GM18868 (cell line): Measurements from ENCODE around the gene EXOC6B.

Experiments
- ATAC-seq: cut with Tn5 transposase; IDR thresholded peaks from one replicate; pipeline ENCODE4 v1.9.1; 2021; ENCODE audit warnings: mild to moderate bottlenecking, moderate library complexity; ENCODE audit not compliant: unreplicated experiment

Gene EXOC6B

GRCh38 chr2:72235497-72236415, 590.1 kb downstream of the EXOC6B start:
- ATAC-seq = no peak

DNA sequence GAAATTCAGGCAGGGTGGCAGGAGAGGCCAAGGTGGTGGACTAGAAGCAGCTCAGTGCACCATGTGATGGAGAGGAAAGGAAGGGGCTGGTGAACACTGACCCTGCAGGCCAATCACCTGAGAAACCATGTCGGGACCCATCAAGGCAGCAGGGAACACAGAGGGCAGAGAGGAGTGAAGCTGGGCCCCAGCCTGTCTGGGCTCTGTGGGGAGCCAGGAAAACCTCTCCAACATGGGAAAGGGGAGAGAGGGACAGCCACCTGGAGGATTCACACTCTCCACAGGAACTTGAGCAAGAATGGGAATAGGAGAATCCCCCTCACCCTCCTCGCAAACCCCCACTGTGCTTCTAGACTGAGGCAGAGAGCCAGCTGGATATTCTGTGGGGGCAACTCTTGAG, 592.6 kb downstream of the EXOC6B start:
- ATAC-seq = no peak

DNA sequence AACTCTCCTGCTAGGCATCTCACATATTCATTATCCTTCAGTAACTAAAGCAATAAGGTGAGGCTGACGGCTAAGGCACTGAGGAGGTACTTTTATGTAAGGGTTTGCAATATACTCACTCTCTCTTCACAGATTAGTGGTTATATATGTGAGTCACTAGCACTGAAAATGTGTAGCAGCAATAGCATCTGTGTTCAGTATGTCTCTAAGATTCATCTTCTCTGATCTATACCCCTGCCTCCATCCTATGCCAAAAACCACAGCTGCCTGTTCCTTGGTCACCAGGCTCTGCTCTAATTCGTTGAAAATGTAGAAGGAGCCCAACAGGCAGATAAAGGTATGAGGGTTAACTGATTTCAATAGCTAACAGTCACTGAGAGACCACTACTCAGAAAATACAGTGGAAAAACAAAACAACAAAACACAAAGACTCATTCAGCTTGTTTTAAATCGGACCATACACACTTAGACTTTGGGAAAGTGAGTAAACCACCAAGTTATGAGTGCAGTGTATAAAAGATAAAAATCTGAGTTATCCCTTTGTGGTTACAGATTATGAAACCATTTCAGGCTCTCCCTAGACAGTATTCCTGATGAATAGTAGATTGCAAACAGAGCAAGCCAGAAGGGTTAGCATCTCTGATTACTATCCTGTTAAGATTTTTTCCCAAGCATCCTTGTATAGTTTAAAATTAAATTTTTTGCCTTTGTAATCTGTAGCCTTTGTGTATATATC, 602.8 kb downstream of the EXOC6B start:
- ATAC-seq = no peak

- no peak for ATAC-seq
Measured at GRCh38 chr2:72220170-72220569, 605.7 kb downstream of the EXOC6B start.

GRCh38 chr2:72214429-72215143, 611.2 kb downstream of the EXOC6B start:
- no peak for ATAC-seq

- ATAC-seq = no peak
Measured at GRCh38 chr2:72212486-72212855, 613.4 kb downstream of the EXOC6B start.

DNA sequence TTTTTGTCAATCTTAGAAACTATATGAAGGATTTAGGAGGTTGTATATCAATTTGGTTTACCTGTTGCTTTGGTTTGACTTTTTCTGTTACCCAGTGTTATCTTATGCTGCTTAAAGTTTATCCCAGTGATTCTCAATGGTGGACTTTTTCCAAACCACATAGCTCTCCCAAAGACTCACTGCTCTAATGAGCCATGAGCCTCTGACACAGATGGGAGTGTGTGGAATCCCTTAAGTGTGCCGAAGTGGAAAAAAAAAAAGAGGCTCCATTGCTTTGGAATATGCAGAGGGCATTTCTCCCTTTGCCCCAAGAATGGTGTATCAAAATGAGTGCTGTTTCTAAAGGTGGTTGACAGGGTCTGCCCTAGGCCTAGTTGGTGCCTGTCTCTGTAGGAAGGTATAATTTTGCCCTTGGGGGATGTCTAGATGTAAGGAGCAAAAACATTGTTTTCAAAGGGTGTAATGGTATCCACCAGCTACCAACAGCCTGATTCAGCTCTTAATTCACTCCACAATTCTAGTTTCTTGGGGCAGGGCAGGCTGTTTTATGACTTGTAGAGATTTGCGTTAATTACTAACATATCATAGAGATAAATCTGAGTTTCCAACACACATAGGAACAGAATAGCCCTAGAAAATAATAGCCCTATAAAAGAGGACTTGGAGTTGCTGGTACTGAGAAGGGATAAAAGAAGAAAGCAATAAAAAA, 613.9 kb downstream of the EXOC6B start:
- ATAC-seq = no peak

DNA sequence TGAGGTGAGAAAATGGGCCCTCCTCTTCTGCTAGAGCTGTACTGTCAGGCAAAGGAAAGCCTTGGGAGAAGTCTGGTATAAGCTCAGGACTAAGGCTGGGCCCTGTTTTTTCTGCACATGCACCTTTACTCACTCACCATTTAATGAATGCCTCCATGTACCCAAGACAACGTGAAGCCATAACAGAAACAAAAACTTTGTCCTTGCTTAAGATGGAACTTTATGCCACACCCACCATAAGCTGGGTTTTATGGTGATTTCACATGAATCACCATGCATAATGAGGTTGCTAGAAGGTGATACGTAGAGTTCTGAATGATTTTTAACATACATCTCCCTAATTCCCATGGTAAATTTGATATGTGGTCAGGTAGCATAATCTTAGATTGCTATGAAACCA, 614.5 kb downstream of the EXOC6B start:
- no peak for ATAC-seq

DNA sequence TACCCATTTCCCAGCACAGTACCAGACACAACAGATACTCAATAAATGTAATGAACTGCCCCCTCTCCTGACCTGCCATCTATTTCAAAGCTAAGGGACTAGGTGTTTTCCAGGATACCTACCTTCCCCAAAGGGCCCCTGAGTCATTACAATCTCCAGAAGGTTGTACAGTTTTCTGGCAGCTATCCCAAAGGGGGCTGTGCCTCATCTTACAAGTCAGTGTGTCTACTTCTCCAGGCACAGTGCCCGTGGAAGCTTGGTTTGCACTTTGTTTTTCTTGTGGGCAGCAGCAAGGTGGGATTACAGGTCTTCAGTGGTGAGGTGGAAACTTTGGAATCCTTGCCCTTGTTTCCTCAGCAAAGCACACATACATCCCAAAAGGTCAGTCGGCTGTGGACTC, 615.4 kb downstream of the EXOC6B start:
- ATAC-seq = no peak

GRCh38 chr2:72208225-72208624, 617.6 kb downstream of the EXOC6B start:
- no peak for ATAC-seq

- ATAC-seq = no peak
Measured at GRCh38 chr2:72207334-72207733, 618.5 kb downstream of the EXOC6B start.

DNA sequence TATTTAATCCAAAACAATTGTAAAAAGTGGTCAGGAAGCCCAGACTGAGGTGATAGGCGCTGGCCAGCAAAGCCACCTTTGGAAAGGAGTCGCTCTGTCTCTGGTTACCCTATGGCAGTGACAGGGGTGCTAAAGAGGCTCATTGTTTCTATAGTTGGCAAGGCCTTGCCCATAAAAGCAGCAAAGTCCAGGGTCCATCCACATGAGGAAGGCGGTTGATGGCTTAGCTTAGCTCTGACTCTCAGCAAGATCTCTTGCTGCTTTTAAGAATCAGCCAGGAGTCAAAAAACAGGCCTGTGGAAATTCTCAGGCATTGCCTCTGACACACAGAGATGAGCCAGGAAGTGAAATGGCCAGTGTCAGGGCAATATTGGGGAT, 620.3 kb downstream of the EXOC6B start:
- ATAC-seq = no peak

GRCh38 chr2:72204786-72205503, 620.9 kb downstream of the EXOC6B start:
- ATAC-seq = no peak

- peak; percentile 52 for ATAC-seq
Measured at GRCh38 chr2:72204156-72204785, 621.6 kb downstream of the EXOC6B start.

GRCh38 chr2:72198532-72199241, 627.1 kb downstream of the EXOC6B start:
- no peak for ATAC-seq

DNA sequence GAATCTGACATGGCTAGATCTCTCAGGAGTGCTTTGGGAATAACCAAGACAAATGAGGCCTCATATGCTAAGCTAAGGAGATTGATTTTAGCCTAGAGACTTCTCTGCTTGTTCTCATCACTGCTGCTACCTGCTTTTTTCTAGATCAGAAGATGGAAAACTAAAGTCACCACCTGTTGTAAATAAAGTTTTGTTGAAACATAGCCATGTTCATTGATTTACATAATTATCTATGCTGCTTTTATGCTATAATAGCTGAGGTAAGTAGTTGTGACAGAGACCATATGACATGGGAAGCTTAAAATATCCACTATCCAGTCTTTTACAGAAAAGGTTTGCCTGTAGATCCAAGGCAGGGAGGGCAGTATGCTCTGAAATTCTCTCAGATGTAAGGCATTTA, 632.1 kb downstream of the EXOC6B start:
- no peak for ATAC-seq

- ATAC-seq = no peak
Measured at GRCh38 chr2:72191441-72191840, 634.4 kb downstream of the EXOC6B start.

DNA sequence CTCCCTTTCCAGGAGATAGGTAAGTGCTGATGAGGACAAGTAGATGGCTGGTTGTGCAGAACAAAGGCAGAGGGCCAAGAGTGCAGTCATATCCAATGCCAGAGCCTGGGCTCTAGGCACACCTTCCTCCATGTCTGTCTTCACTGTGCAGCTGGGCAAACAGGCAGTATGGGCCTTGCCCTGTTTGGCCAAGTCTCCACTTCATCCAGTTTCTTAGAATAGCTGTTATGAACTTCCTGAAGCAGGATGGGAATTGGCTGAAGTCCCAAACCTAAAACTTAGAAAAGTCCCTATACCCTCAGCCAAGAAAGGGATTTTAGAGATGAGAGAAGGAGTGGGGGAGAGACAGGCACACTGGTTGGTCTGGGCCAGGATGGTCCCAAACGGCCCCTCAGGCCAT, 640.6 kb downstream of the EXOC6B start:
- ATAC-seq = no peak

DNA sequence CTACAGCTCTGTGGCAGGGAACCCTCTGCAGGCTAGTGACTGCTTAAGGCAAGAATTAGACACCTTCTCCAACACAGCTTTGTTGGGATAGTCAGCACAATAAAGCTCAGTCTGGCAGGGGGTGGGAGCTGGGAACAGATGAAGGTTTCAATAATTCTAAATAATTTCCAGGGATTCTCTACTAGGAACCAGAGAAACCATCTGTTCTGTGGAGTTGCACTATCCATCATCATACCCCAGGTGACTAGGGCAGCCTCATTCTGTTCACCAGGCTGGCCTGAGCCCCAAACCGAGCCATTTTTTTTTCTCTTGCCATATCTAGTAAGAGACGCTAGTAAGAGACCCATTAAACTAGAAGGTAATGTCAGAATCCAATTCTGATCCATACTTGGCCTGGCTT, 642.4 kb downstream of the EXOC6B start:
- no peak for ATAC-seq
